HEK293T (cell line): Measurements from ENCODE around the gene PLEKHA5.
A peak's percentile ranks its signal among the peaks of the same experiment; 100 is the strongest.

ENCODE experiments used
- CTCF ChIA-PET: fragments of 350-600 bp; formaldehyde crosslinking; extraction: SDS; loops from one replicate; lab custom pipeline; 2021; ENCODE audit warnings: antibody characterized with exemption, inconsistent platforms; lab: Yijun Ruan, JAX
- POLR2A ChIA-PET: fragments of 350-600 bp; formaldehyde crosslinking; extraction: SDS; loops from one replicate; lab custom pipeline; 2020; ENCODE audit warnings: antibody characterized with exemption, inconsistent platforms; lab: Yijun Ruan, JAX
- DNase-seq: peaks from one replicate; pipeline ENCODE4 v3.0.0; 2012; ENCODE audit warnings: mixed read lengths; ENCODE audit errors: extremely low spot score
- ARNT ChIP-seq: fragments of 450-650 bp; IDR thresholded peaks from 2 replicates; pipeline ENCODE4 v1.6.1; 2017; ENCODE audit warnings: mild to moderate bottlenecking
- BHLHE40 ChIP-seq: fragments of 450-650 bp; IDR thresholded peaks from 2 replicates; pipeline ENCODE4 v1.6.1; 2016; ENCODE audit warnings: mild to moderate bottlenecking, moderate library complexity, borderline replicate concordance
- CTBP1 ChIP-seq: fragments of 450-650 bp; IDR thresholded peaks from 2 replicates; pipeline ENCODE4 v1.6.1; 2016; ENCODE audit warnings: borderline replicate concordance
- ELF4 ChIP-seq: fragments of 450-650 bp; IDR thresholded peaks from 2 replicates; pipeline ENCODE4 v1.6.1; 2017; ENCODE audit warnings: antibody characterized with exemption
- FOXA1 ChIP-seq: fragments of 450-650 bp; IDR thresholded peaks from 2 replicates; pipeline ENCODE4 v1.6.1; 2016; ENCODE audit warnings: mild to moderate bottlenecking
- FOXK2 ChIP-seq: fragments of 450-650 bp; IDR thresholded peaks from 2 replicates; pipeline ENCODE4 v1.6.1; 2016; ENCODE audit warnings: mild to moderate bottlenecking
- FOXM1 ChIP-seq: fragments of 450-650 bp; IDR thresholded peaks from 2 replicates; pipeline ENCODE4 v1.6.1; 2017; ENCODE audit warnings: mild to moderate bottlenecking, borderline replicate concordance
- HDGF ChIP-seq: fragments of 450-650 bp; IDR thresholded peaks from 2 replicates; pipeline ENCODE4 v1.6.1; 2017; ENCODE audit warnings: antibody characterized with exemption, borderline replicate concordance
- L3MBTL2 ChIP-seq: fragments of 450-650 bp; conservative IDR thresholded peaks from 2 replicates; pipeline ENCODE4 v1.6.1; 2016; ENCODE audit warnings: mild to moderate bottlenecking
- LEF1 ChIP-seq: fragments of 450-650 bp; IDR thresholded peaks from 2 replicates; pipeline ENCODE4 v1.6.1; 2017; ENCODE audit warnings: mild to moderate bottlenecking, borderline replicate concordance
- NFRKB ChIP-seq: fragments of 450-650 bp; IDR thresholded peaks from 2 replicates; pipeline ENCODE4 v1.6.1; 2016; ENCODE audit warnings: mild to moderate bottlenecking, moderate library complexity
- SP1 ChIP-seq: fragments of 450-650 bp; IDR thresholded peaks from 2 replicates; pipeline ENCODE4 v1.6.1; 2017
- SUZ12 ChIP-seq: fragments of 450-650 bp; IDR thresholded peaks from 2 replicates; pipeline ENCODE4 v1.6.1; 2016; ENCODE audit warnings: mild to moderate bottlenecking
- TARDBP ChIP-seq: fragments of 450-650 bp; IDR thresholded peaks from 2 replicates; pipeline ENCODE4 v1.6.1; 2016
- ZNF384 ChIP-seq: fragments of 450-650 bp; IDR thresholded peaks from 2 replicates; pipeline ENCODE4 v1.6.1; 2016
- TF ChIP-seq, protein P1 (sequence below): fragments of 450-650 bp; IDR thresholded peaks from 2 replicates; pipeline ENCODE4 v1.6.1; 2016

Gene PLEKHA5

DNA sequence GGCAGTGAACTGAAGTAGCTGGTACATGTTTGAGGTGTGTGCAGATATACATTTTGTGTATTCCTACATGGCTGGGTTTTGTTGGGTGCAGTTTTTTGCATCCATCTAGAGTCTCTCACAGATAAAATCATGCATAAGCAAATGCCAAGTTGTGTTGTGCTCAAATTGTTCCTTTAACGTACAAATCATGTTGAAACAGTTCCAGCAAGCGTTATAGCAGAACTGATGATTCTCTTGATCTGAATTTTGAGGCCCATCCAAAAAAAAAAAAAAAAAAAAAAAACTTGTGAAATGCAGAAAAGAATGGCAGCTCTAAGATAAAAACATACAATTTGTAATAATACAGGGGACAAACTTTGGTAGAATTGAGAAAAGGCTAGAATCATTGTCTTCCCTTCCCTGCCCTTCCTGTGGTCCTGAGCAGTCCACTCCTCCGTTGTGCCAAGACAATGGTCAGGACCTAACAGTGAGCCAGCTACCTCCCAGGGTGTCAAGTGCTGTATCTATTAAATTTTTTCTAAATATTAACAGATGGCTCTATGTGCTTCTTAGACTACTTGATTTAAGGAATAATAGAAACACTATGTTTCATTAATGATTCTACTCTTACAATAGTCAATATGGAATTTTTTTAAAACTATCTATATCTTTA is 122.1 kb downstream of the PLEKHA5 start:
- TF ChIP-seq ARNT (no peak), FOXA1 (no peak), FOXK2 (no peak), L3MBTL2 (no peak), SP1 (no peak), FOXM1 (no peak), CTBP1 (no peak)
- TF ChIP-seq, protein P1, sequence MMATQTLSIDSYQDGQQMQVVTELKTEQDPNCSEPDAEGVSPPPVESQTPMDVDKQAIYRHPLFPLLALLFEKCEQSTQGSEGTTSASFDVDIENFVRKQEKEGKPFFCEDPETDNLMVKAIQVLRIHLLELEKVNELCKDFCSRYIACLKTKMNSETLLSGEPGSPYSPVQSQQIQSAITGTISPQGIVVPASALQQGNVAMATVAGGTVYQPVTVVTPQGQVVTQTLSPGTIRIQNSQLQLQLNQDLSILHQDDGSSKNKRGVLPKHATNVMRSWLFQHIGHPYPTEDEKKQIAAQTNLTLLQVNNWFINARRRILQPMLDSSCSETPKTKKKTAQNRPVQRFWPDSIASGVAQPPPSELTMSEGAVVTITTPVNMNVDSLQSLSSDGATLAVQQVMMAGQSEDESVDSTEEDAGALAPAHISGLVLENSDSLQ, result no peak
- ChIA-PET POLR2A (no interaction called here), CTCF (interaction anchor here (1.0 kb wide), 1 partner anchor 12 kb away, joined by 3 read pairs; no protein-coding TSS in a partner anchor)
- DNase-seq, result no peak

- CTCF ChIA-PET, result no interaction called here
- TF ChIP-seq CTBP1, result no peak
- no peak for TF ChIP-seq L3MBTL2
- no peak for TF ChIP-seq ZNF384
- TF ChIP-seq TARDBP, result no peak
- no peak for TF ChIP-seq FOXK2
- no peak for DNase-seq
- POLR2A ChIA-PET, result no interaction called here
These were observed 130.6 kb downstream of the PLEKHA5 start for GRCh38 chr12:19260135-19260534.

DNA sequence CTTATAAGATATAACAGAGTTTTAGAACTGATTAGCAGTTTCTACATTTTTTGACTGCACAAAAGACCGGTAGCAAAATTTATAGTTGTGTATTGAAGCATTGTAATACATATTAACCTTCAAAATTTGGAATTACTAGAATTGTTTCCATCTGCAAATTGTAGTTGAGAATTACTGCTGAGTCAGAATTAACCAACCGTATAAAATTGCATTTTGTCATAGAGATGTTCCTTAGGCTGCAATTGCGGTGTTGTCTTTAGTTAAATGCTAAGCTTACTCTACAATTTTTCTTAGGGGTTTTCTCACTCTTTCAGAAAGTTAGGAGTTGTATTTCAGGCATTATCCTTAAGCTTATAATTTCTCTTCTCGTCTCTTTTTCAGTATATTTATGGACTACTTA is 132.2 kb downstream of the PLEKHA5 start:
- no peak for DNase-seq
- CTCF ChIA-PET, result no interaction called here
- no peak for TF ChIP-seq SUZ12
- no peak for TF ChIP-seq TARDBP
- no peak for TF ChIP-seq FOXA1
- no peak for TF ChIP-seq L3MBTL2
- TF ChIP-seq SP1, result no peak
- no peak for TF ChIP-seq CTBP1
- TF ChIP-seq ZNF384, result no peak
- TF ChIP-seq NFRKB, result no peak
- POLR2A ChIA-PET, result no interaction called here

DNA sequence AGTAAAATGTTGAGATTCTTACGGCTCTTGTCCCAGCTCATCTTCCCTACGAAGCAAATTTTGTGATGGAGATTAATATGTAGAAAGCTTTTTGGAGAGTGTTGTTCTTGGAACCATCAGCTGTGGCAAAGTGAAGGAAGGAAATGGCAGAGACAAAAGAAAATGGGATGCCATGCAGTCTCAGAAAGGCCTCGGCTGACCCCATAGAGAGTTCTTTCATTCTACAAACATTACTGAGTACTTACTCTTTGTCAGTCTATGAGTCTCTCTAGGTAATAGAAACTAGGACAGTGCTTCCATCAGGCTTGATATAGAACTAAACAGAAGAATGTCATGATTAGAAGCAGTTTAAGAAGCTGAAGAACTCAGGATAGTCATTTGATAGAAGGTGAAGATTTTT is 134.1 kb downstream of the PLEKHA5 start:
- TF ChIP-seq ZNF384, result no peak
- no peak for TF ChIP-seq SP1
- no peak for TF ChIP-seq NFRKB
- no peak for TF ChIP-seq L3MBTL2
- no peak for DNase-seq
- ChIA-PET CTCF (no interaction called here), POLR2A (interaction anchor here (1.0 kb wide), 1 partner anchor 46 kb away, joined by 3 read pairs; no protein-coding TSS in a partner anchor)

- ChIA-PET POLR2A (no interaction called here), CTCF (interaction anchor here (0.6 kb wide), 1 partner anchor 15 kb away, joined by 3 read pairs; no protein-coding TSS in a partner anchor)
- TF ChIP-seq ELF4 (no peak), FOXK2 (no peak), NFRKB (no peak), L3MBTL2 (no peak), FOXM1 (no peak), CTBP1 (no peak), LEF1 (no peak), ARNT (no peak), FOXA1 (no peak), HDGF (no peak), TARDBP (no peak), ZNF384 (no peak), SP1 (no peak), BHLHE40 (no peak), SUZ12 (no peak)
- TF ChIP-seq, protein P1, result no peak
- peak; percentile 7 for DNase-seq
These were observed 144.2 kb downstream of the PLEKHA5 start for GRCh38 chr12:19273482-19274330.

DNA sequence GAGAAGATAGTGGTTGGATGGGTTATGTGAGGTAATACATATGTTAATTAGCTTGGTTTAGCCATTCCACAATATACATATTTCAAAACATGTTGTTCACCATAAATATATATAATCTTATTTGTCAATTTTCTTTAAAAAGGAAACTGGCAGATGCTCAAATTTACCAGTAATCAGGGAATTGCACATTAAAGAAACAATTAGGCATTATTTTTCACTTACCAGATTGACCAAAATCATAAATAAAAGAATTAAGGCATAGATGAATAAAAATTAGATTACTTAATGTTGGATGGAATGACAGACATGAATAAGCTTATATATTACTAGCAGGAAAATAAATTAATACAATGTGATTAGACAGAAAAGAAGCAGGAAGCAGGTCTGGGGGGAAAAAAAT is 147.2 kb downstream of the PLEKHA5 start:
- POLR2A ChIA-PET, result no interaction called here
- no peak for TF ChIP-seq FOXM1
- TF ChIP-seq HDGF, result no peak
- TF ChIP-seq NFRKB, result no peak
- no peak for TF ChIP-seq L3MBTL2
- no peak for TF ChIP-seq FOXA1
- TF ChIP-seq BHLHE40, result no peak
- no peak for TF ChIP-seq TARDBP
- no peak for TF ChIP-seq LEF1
- TF ChIP-seq CTBP1, result no peak
- TF ChIP-seq SUZ12, result no peak
- no peak for TF ChIP-seq FOXK2
- TF ChIP-seq SP1, result no peak
- no peak for TF ChIP-seq ARNT
- no peak for TF ChIP-seq ELF4
- TF ChIP-seq, protein P1, result no peak
- no peak for TF ChIP-seq ZNF384
- no peak for DNase-seq
- CTCF ChIA-PET, result interaction anchor here (0.9 kb wide), 1 partner anchor 523 kb away, joined by 3 read pairs; no protein-coding TSS in a partner anchor
